Measurements from ENCODE around the gene ETV6.

DNA sequence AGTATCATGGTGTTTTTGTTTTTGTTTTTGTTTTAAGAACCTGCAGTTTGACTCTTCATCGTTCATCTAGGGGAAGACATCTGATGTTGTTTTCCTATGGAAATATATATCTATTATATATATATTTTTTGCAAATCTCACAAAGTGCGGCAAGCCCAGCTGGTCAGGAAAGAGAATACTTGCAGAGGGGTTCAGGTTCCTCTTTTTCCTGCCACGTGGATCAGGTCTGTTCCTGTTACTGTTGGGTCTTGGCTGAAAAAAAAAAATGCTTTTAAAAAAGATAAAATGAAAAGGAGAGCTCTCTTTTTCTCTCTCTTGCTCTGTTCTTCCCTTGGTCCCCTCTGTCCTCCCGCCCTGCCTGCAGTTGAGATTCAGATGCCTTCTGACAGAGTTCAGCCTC is 241.9 kb downstream of the ETV6 start:
- no peak for TF ChIP-seq POLR2A (IDR thresholded peaks at IDR 0.05; ENCODE audit: low read length)
- no peak for TF ChIP-seq GATA1 (IDR thresholded peaks at IDR 0.05; ENCODE audit: low read depth, low read length)

Measured in erythroblast (primary cell).